ENCODE results near the gene FKBP10. TPM values are rescaled to one million over a fixed set of nuclear protein-coding genes. Genes with fewer than 3 reads are reported as not detected.

FKBP10 gene
- total RNA-seq, 2 experiments from 2014 or later = not detected

- H3K4me3 ChIP-seq (ENCODE audit: low read length) = no peak overlapping the region
- H3K27me3 ChIP-seq (ENCODE audit: control insufficient read depth in 1 of 2, insufficient read depth in 2 of 2, low read length in 2 of 2) = no peaks in the 10 kb centered on the region
- TF ChIP-seq, protein P1, sequence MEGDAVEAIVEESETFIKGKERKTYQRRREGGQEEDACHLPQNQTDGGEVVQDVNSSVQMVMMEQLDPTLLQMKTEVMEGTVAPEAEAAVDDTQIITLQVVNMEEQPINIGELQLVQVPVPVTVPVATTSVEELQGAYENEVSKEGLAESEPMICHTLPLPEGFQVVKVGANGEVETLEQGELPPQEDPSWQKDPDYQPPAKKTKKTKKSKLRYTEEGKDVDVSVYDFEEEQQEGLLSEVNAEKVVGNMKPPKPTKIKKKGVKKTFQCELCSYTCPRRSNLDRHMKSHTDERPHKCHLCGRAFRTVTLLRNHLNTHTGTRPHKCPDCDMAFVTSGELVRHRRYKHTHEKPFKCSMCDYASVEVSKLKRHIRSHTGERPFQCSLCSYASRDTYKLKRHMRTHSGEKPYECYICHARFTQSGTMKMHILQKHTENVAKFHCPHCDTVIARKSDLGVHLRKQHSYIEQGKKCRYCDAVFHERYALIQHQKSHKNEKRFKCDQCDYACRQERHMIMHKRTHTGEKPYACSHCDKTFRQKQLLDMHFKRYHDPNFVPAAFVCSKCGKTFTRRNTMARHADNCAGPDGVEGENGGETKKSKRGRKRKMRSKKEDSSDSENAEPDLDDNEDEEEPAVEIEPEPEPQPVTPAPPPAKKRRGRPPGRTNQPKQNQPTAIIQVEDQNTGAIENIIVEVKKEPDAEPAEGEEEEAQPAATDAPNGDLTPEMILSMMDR (IDR thresholded peaks at IDR 0.05) = no peak
- intact Hi-C loops (cut with DNase I, micrococcal nuclease) = loop anchor here (1.0 kb wide), 1 partner anchor 62 kb away; no protein-coding TSS in a partner anchor
- ChIA-PET POLR2A (interaction anchor here (0.9 to 1.6 kb wide), 2 partner anchors 10 to 11 kb away, joined by 3 to 5 read pairs; partner anchors contain the start of gene P3H4), CTCF (interaction anchor here (1.4 to 2.2 kb wide), 4 partner anchors 11 to 63 kb away, joined by 3 to 11 read pairs (median 8); partner anchors contain the start of genes JUP and P3H4)
- DNase-seq = peak in 3 of 14 experiments; percentile 14 to 47 (median 46)
- no peak overlapping the region for H3K27ac ChIP-seq (ENCODE audit: low read depth in 1 of 2, low read length in 2 of 2)
- Mint-ChIP-seq H3K27me3 (peaks cover 5% of the 10 kb centered on the region), H3K4me3 (no peak overlapping the region), H3K27ac (no peak overlapping the region), H3K4me1 (ENCODE audit: low read depth) (peaks cover 5% of the 10 kb centered on the region), H3K36me3 (ENCODE audit: low read depth) (no peaks in the 10 kb centered on the region), H3K9me3 (no peaks in the 10 kb centered on the region)
- H3K36me3 ChIP-seq (ENCODE audit: insufficient read depth, low read length) = no peaks in the 10 kb centered on the region
- ATAC-seq (ENCODE audit: poor library complexity) = peak; percentile 28
- peaks cover 12% of the 10 kb centered on the region for H3K4me1 ChIP-seq (ENCODE audit: insufficient read depth, low read length)
- no peaks in the 10 kb centered on the region for H3K9me3 ChIP-seq (ENCODE audit: control insufficient read depth in 1 of 2, insufficient read depth in 1 of 2, low read length in 2 of 2)
These were observed 12.0 kb upstream of the FKBP10 start for GRCh38 chr17:41800601-41801373.

- POLR2A ChIA-PET = interaction anchor here (0.6 to 1.6 kb wide), 2 partner anchors 10 to 1689 kb away, joined by 3 to 5 read pairs; partner anchors contain the start of gene P3H4
- Mint-ChIP-seq H3K27me3 (peaks cover 5% of the 10 kb centered on the region), H3K9me3 (no peaks in the 10 kb centered on the region), H3K4me3 (no peak overlapping the region), H3K27ac (no peak overlapping the region), H3K4me1 (ENCODE audit: low read depth) (peaks cover 5% of the 10 kb centered on the region), H3K36me3 (ENCODE audit: low read depth) (no peaks in the 10 kb centered on the region)
- intact Hi-C loops (cut with DNase I, micrococcal nuclease) = loop anchor here (1.0 kb wide), 1 partner anchor 63 kb away; no protein-coding TSS in a partner anchor
- no peaks in the 10 kb centered on the region for H3K27me3 ChIP-seq (ENCODE audit: control insufficient read depth in 1 of 2, insufficient read depth in 2 of 2, low read length in 2 of 2)
- H3K9me3 ChIP-seq (ENCODE audit: control insufficient read depth in 1 of 2, insufficient read depth in 1 of 2, low read length in 2 of 2) = no peaks in the 10 kb centered on the region
- peaks cover 12% of the 10 kb centered on the region for H3K4me1 ChIP-seq (ENCODE audit: insufficient read depth, low read length)
- TF ChIP-seq, protein P1 (IDR thresholded peaks at IDR 0.05) = peak; percentile 96
- H3K27ac ChIP-seq (ENCODE audit: low read depth in 1 of 2, low read length in 2 of 2) = no peak overlapping the region
- ATAC-seq (ENCODE audit: poor library complexity) (peak; percentile 93), DNase-seq (peak; percentile 58 to 86 (median 72))
- no peaks in the 10 kb centered on the region for H3K36me3 ChIP-seq (ENCODE audit: insufficient read depth, low read length)
- CTCF ChIA-PET = interaction anchor here (0.6 to 2.2 kb wide), 7 partner anchors 10 to 581 kb away, joined by 3 to 11 read pairs (median 4); partner anchors contain the start of genes JUP and P3H4
- H3K4me3 ChIP-seq (ENCODE audit: low read length) = no peak overlapping the region
These were observed 11.2 kb upstream of the FKBP10 start for GRCh38 chr17:41801374-41802271.
